GM18505 (cell line): ENCODE data around the gene ZNF862.
"Not testable (repeated sequence)": the region's sequence is repeated elsewhere in the genome, so short reads cannot be mapped to it uniquely, and the experiment has no call there.

ENCODE experiments used
- ATAC-seq: cut with Tn5 transposase; IDR thresholded peaks from one replicate; pipeline ENCODE4 v1.9.1; 2021; ENCODE audit not compliant: unreplicated experiment
- POLR2A ChIP-seq: IDR thresholded peaks from 4 replicates; pipeline ENCODE4 v1.6.1; 2011; ENCODE audit warnings: borderline replicate concordance; ENCODE audit not compliant: insufficient read depth, insufficient read length; ENCODE audit errors: extremely low read depth

The ZNF862 gene

GRCh38 chr7:149883452-149883861, 45.3 kb downstream of the ZNF862 start:
- no peak for TF ChIP-seq POLR2A
- ATAC-seq: peak; percentile 54

GRCh38 chr7:149884016-149884415, 45.8 kb downstream of the ZNF862 start:
- no peak for TF ChIP-seq POLR2A
- no peak for ATAC-seq

DNA sequence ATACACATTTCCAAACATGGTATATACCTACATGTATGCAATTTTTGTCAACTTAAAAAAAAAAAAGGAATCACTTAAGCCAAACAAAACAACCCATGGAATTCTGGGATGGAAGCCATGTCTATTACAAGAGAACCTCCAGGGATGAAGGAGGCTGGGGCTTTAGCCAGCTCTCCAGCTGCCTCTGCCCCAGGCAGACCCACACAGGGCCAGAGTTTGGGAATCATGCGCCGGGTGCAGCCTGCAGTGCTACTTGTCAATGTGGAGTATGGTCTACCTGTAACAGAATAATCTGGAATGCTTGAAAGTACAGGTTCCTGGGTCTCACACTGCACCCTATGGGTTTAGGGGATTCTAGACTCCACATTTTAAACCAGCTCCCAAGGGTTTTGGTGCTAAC, 46.4 kb downstream of the ZNF862 start:
- TF ChIP-seq POLR2A: no peak

GRCh38 chr7:149885191-149886017, 47.2 kb downstream of the ZNF862 start:
- no peak for ATAC-seq
- no peak for TF ChIP-seq POLR2A

More for the DNA sequence above, 46.4 kb downstream of the ZNF862 start:
- ATAC-seq: no peak

GRCh38 chr7:149886018-149886415, 47.8 kb downstream of the ZNF862 start:
- ATAC-seq: no peak

DNA sequence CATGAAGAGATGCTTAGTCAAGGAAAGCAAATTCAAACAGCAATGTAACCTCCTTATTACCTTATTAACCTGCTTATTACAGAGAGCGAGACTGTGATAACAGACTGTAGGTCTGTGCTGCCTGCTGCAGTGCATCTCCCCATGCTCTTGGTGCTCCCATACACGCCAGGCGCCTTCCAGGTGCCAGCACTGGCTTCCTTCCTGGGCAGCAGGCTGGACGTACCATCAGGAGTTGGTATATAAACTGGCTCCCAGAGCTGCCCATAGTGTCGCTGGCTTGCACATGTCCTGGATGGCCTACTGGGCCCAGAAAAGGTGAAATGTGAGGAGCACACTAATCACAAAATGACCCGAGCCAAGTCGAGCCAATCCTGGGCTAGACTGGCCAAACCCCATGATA, 49.1 kb downstream of the ZNF862 start:
- no peak for TF ChIP-seq POLR2A
- no peak for ATAC-seq

More at GRCh38 chr7:149886018-149886415, 47.8 kb downstream of the ZNF862 start:
- TF ChIP-seq POLR2A: no peak

DNA sequence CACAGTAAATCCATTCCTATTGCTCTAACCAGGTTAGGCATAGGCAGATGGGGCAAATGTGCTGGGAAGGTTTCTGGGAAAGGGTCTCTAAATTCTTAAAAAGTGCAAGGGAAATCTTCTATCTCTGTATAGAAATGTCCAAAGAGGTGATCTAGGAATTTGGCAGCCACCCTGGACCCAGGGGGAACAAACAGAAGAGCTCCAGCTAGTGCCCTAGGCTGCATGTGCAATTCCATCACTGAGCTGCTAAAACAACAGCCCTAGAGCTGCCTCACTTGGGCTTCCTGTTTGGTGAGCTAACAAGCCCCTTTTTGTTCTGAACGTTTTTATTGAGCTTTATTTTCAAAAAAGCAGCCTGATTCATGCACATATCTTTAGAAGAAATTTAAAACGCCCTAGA, 52.5 kb downstream of the ZNF862 start:
- not testable (repeated sequence) for ATAC-seq

DNA sequence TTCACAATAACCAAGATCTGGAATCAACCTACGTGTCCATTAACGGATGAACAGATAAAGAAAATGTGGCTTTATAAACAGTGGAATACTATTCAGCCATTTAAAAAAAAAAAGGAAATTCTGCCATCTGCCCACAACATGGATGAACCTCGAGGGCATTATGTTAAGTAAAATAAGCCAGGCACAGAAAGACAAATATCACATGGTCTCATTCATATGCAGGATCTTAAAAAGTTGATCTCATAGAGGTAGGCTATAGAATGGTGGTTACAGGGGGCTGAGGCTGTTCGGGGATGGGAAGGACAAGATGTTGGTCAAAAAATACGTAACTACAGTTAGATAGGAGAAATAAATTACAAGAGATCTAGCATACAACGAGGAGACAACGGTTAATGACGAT, 56.8 kb downstream of the ZNF862 start:
- ATAC-seq: not testable (repeated sequence)

DNA sequence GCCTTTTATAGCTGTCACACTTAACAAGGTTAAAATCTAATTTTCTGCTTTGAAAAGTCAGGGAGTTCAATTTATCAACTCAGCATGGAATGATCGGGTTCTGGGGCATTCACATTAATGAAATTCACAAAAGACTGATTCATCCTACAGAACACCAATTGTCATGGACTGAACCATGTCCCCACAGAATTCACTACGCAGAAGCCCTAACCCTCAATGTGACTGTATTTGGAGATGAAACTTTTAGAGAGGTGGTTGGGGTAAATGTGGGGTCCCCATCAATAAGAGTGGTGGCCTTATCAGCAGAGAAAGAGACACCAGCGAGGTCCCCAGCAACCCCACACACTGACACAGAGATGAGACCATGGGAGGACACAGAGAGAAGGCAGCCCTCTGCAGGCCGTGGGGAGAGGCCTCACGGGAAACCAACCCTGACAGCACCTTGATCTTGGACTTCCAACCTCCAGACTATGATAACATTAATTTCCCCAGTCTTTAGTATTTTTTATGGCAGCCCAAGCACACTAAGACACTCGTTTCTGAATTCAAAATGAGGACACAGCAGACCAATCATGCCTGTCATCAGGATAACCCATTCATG, 69.7 kb downstream of the ZNF862 start:
- ATAC-seq: not testable (repeated sequence)

DNA sequence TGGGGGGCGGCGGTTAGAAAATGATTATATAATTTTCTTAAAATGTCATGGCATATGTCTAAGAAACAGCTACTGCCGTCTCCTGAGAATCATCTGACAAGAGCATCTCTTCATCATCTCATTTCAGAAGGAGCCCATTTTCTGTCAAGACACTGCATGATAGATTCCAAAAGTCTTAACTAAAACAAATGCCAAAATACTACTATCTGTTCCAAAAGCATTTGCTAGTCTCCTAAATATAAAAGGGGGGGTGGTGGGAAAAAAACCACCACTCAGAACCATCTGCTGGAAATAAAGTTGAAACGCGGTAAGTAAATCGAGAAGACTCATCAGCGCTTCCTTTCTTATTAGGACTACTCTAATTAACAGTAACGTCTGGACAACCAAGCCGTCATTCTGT, 72.0 kb downstream of the ZNF862 start:
- ATAC-seq: not testable (repeated sequence)

DNA sequence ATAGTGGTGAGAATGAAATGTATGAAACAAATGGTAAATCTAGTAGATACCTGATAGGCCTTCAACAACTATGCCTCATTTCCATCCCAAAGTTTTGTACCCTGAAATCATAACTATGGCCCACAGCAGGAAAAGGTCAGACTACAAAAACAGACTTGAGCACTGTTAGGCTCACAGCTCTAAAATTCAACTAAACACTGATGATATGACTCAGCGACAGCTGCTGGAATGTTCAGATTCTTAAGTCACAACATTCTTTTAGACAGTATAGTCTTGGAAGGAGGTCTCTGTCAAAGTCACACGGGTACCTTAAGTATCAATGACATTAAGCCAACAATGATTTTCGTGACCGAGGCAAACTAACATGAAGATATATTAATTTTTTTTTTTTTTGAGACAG, 74.0 kb downstream of the ZNF862 start:
- not testable (repeated sequence) for ATAC-seq
